Activated naive CD4-positive, alpha-beta T cell treated with anti-CD3 and anti-CD28 coated beads, Interleukin-2, amount 10 ng/mL, durations not matched to agents 7 days and 5 days (primary cell): Measurements from ENCODE around the gene HPN.

ENCODE experiments used
- CTCF ChIA-PET: fragments of 350-600 bp; sonication (Branson Sonifier 250); formaldehyde crosslinking; loops from one replicate; lab custom pipeline; 2021; ENCODE audit warnings: antibody characterized with exemption; lab: Charles Lee
- DNase-seq: peaks from one replicate; pipeline ENCODE4 v3.0.0-alpha.2; 2020
- H3K27ac Mint-ChIP-seq: one replicate; pipeline ENCODE4 v1.8.0; 2021; ENCODE audit warnings: mild to moderate bottlenecking, moderate library complexity, mixed read lengths
- H3K27me3 Mint-ChIP-seq: one replicate; pipeline ENCODE4 v1.8.0; 2021; ENCODE audit warnings: mild to moderate bottlenecking, mixed read lengths
- H3K36me3 Mint-ChIP-seq: one replicate; pipeline ENCODE4 v1.8.0; 2021; ENCODE audit warnings: mixed read lengths
- H3K4me1 Mint-ChIP-seq: one replicate; pipeline ENCODE4 v1.8.0; 2021; ENCODE audit warnings: mixed read lengths
- H3K4me3 Mint-ChIP-seq: one replicate; pipeline ENCODE4 v1.8.0; 2021; ENCODE audit warnings: mild to moderate bottlenecking, moderate library complexity, mixed read lengths
- H3K9me3 Mint-ChIP-seq: one replicate; pipeline ENCODE4 v1.8.0; 2021; ENCODE audit warnings: mixed read lengths

The HPN gene

GRCh38 chr19:35088131-35088913, 46.8 kb downstream of the HPN start:
- Mint-ChIP-seq H3K4me3 (no peak overlapping the region), H3K27ac (no peak overlapping the region), H3K4me1 (peaks cover 2% of the 10 kb centered on the region), H3K27me3 (peaks cover 22% of the 10 kb centered on the region), H3K9me3 (no peaks in the 10 kb centered on the region), H3K36me3 (no peaks in the 10 kb centered on the region)
- DNase-seq = no peak
- CTCF ChIA-PET = interaction anchor here (0.7 to 3.6 kb wide), 3 partner anchors 37 to 45 kb away, joined by 3 to 13 read pairs (median 3); no protein-coding TSS in a partner anchor

GRCh38 chr19:35089554-35089953, 48.0 kb downstream of the HPN start:
- no peak overlapping the region for H3K4me3 Mint-ChIP-seq
- CTCF ChIA-PET = interaction anchor here (0.9 to 2.9 kb wide), 2 partner anchors 8 to 46 kb away, joined by 3 to 11 read pairs; no protein-coding TSS in a partner anchor
- no peaks in the 10 kb centered on the region for H3K9me3 Mint-ChIP-seq
- peaks cover 28% of the 10 kb centered on the region for H3K27me3 Mint-ChIP-seq
- no peak overlapping the region for H3K27ac Mint-ChIP-seq
- DNase-seq = no peak
- no peaks in the 10 kb centered on the region for H3K36me3 Mint-ChIP-seq
- H3K4me1 Mint-ChIP-seq = peaks cover 2% of the 10 kb centered on the region

GRCh38 chr19:35090160-35090505, 48.6 kb downstream of the HPN start:
- Mint-ChIP-seq H3K4me3 (no peak overlapping the region), H3K4me1 (peaks cover 2% of the 10 kb centered on the region), H3K27me3 (peaks cover 28% of the 10 kb centered on the region), H3K36me3 (no peaks in the 10 kb centered on the region), H3K9me3 (no peaks in the 10 kb centered on the region), H3K27ac (no peak overlapping the region)
- CTCF ChIA-PET = interaction anchor here (0.8 to 2.9 kb wide), 3 partner anchors 8 to 118 kb away, joined by 3 to 11 read pairs (median 3); no protein-coding TSS in a partner anchor
- no peak for DNase-seq

- peaks cover 33% of the 10 kb centered on the region for H3K27me3 Mint-ChIP-seq
- peaks cover 2% of the 10 kb centered on the region for H3K4me1 Mint-ChIP-seq
- no peak overlapping the region for H3K27ac Mint-ChIP-seq
- CTCF ChIA-PET = interaction anchor here (0.8 to 2.9 kb wide), 4 partner anchors 9 to 119 kb away, joined by 3 to 11 read pairs (median 4); no protein-coding TSS in a partner anchor
- H3K4me3 Mint-ChIP-seq = no peak overlapping the region
- DNase-seq = peak; percentile 55
- H3K9me3 Mint-ChIP-seq = no peaks in the 10 kb centered on the region
- no peaks in the 10 kb centered on the region for H3K36me3 Mint-ChIP-seq
Measured at GRCh38 chr19:35090506-35091214, 49.1 kb downstream of the HPN start.

- CTCF ChIA-PET = interaction anchor here (0.8 kb wide), 1 partner anchor 26 kb away, joined by 7 read pairs; no protein-coding TSS in a partner anchor
- H3K27me3 Mint-ChIP-seq = peaks cover 33% of the 10 kb centered on the region
- DNase-seq = no peak
- H3K36me3 Mint-ChIP-seq = no peaks in the 10 kb centered on the region
- no peak overlapping the region for H3K4me3 Mint-ChIP-seq
- H3K27ac Mint-ChIP-seq = no peak overlapping the region
- peaks cover 2% of the 10 kb centered on the region for H3K4me1 Mint-ChIP-seq
- no peaks in the 10 kb centered on the region for H3K9me3 Mint-ChIP-seq
Measured at GRCh38 chr19:35093430-35093829, 51.9 kb downstream of the HPN start.

GRCh38 chr19:35093941-35094647, 52.6 kb downstream of the HPN start:
- no peak overlapping the region for H3K27ac Mint-ChIP-seq
- H3K4me1 Mint-ChIP-seq = peaks cover 2% of the 10 kb centered on the region
- no peaks in the 10 kb centered on the region for H3K9me3 Mint-ChIP-seq
- DNase-seq = no peak
- CTCF ChIA-PET = interaction anchor here (0.8 kb wide), 1 partner anchor 27 kb away, joined by 7 read pairs; no protein-coding TSS in a partner anchor
- H3K4me3 Mint-ChIP-seq = no peak overlapping the region
- peaks cover 33% of the 10 kb centered on the region for H3K27me3 Mint-ChIP-seq
- H3K36me3 Mint-ChIP-seq = no peaks in the 10 kb centered on the region

GRCh38 chr19:35094656-35095055, 53.1 kb downstream of the HPN start:
- Mint-ChIP-seq H3K27ac (no peak overlapping the region), H3K4me1 (peaks cover 2% of the 10 kb centered on the region), H3K36me3 (no peaks in the 10 kb centered on the region), H3K27me3 (peaks cover 33% of the 10 kb centered on the region), H3K9me3 (no peaks in the 10 kb centered on the region), H3K4me3 (no peak overlapping the region)
- no peak for DNase-seq
- CTCF ChIA-PET = no interaction called here

- H3K4me3 Mint-ChIP-seq = no peak overlapping the region
- H3K9me3 Mint-ChIP-seq = no peaks in the 10 kb centered on the region
- H3K36me3 Mint-ChIP-seq = no peaks in the 10 kb centered on the region
- H3K4me1 Mint-ChIP-seq = no peaks in the 10 kb centered on the region
- H3K27ac Mint-ChIP-seq = no peak overlapping the region
- H3K27me3 Mint-ChIP-seq = peaks cover 25% of the 10 kb centered on the region
- DNase-seq = no peak
- CTCF ChIA-PET = no interaction called here
Measured at GRCh38 chr19:35095667-35096368, 54.3 kb downstream of the HPN start.

GRCh38 chr19:35098413-35099049, 57.0 kb downstream of the HPN start:
- H3K9me3 Mint-ChIP-seq = no peaks in the 10 kb centered on the region
- CTCF ChIA-PET = interaction anchor here (1.0 kb wide), 1 partner anchor 54 kb away, joined by 3 read pairs; no protein-coding TSS in a partner anchor
- H3K36me3 Mint-ChIP-seq = no peaks in the 10 kb centered on the region
- no peak overlapping the region for H3K27ac Mint-ChIP-seq
- peaks cover 17% of the 10 kb centered on the region for H3K27me3 Mint-ChIP-seq
- no peaks in the 10 kb centered on the region for H3K4me1 Mint-ChIP-seq
- DNase-seq = no peak
- no peak overlapping the region for H3K4me3 Mint-ChIP-seq

GRCh38 chr19:35099155-35099896, 57.8 kb downstream of the HPN start:
- no peak overlapping the region for H3K4me3 Mint-ChIP-seq
- no peak for DNase-seq
- H3K27me3 Mint-ChIP-seq = peaks cover 11% of the 10 kb centered on the region
- H3K4me1 Mint-ChIP-seq = no peaks in the 10 kb centered on the region
- H3K9me3 Mint-ChIP-seq = no peaks in the 10 kb centered on the region
- CTCF ChIA-PET = interaction anchor here (0.7 kb wide), 1 partner anchor 19 kb away, joined by 3 read pairs; no protein-coding TSS in a partner anchor
- no peak overlapping the region for H3K27ac Mint-ChIP-seq
- H3K36me3 Mint-ChIP-seq = no peaks in the 10 kb centered on the region

GRCh38 chr19:35099897-35100275, 58.4 kb downstream of the HPN start:
- CTCF ChIA-PET = no interaction called here
- Mint-ChIP-seq H3K36me3 (no peaks in the 10 kb centered on the region), H3K9me3 (no peaks in the 10 kb centered on the region), H3K4me1 (no peaks in the 10 kb centered on the region), H3K27ac (no peak overlapping the region), H3K27me3 (peaks cover 11% of the 10 kb centered on the region), H3K4me3 (no peak overlapping the region)
- DNase-seq = no peak

GRCh38 chr19:35100588-35101533, 59.3 kb downstream of the HPN start:
- H3K36me3 Mint-ChIP-seq = no peaks in the 10 kb centered on the region
- H3K9me3 Mint-ChIP-seq = no peaks in the 10 kb centered on the region
- H3K27me3 Mint-ChIP-seq = peaks cover 4% of the 10 kb centered on the region
- CTCF ChIA-PET = interaction anchor here (0.8 kb wide), 1 partner anchor 57 kb away, joined by 5 read pairs; no protein-coding TSS in a partner anchor
- H3K4me1 Mint-ChIP-seq = no peaks in the 10 kb centered on the region
- no peak for DNase-seq
- no peak overlapping the region for H3K27ac Mint-ChIP-seq
- no peak overlapping the region for H3K4me3 Mint-ChIP-seq
